Smooth muscle cell of the brain vasculature (primary cell): ENCODE data around the gene DEFB110.

Source experiments
- DNase-seq: peaks from one replicate; pipeline ENCODE4 v3.0.0-alpha.2; 2012; ENCODE audit warnings: low read depth, low spot score

DEFB110 gene

DNA sequence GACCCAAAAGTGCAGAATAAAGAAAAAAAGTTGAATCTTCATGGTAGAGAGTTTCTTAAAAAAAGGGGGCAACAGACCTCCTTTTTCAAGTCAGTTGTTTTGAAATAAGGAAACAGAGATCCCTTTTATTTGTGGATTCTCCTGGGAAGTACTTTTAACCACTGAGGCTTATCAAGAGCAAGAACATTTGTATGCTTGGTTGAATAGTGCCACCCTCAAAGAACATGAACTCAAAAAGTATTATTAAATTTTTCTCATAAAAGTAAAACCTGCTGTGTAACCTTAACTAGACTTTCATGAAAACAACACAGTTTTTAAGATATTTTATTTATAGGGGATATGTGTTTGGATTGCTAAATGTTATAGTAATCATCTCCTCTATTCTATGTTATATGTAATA, at the start of gene DEFB110:
Gene DEFB110 (minus strand): TSS at position 101 of the 400 bp plus-strand sequence. CDS start 59 bp downstream, at position 42.
- DNase-seq = no peak

- no peak for DNase-seq
These were observed 48.3 kb upstream of the DEFB110 start for GRCh38 chr6:50070101-50070500.

DNA sequence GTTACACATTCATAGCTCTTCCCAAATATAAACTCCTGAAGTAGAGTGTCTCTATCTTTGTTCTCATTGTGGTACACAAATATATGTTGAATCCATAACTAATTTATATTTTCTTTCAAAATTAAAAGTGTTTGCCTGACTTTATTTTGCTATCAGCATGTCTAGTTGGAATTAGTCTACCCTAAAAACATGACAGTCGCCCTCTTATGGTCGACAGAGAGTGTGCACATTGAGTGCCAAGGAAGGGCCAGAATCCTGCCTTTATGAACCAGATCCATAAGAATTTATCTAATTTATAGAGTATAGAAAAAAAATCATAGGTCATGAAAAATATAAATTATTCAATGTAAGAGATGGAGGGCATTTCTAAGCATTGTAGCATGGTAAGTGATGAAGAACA, 40.3 kb upstream of the DEFB110 start:
- no peak for DNase-seq

DNA sequence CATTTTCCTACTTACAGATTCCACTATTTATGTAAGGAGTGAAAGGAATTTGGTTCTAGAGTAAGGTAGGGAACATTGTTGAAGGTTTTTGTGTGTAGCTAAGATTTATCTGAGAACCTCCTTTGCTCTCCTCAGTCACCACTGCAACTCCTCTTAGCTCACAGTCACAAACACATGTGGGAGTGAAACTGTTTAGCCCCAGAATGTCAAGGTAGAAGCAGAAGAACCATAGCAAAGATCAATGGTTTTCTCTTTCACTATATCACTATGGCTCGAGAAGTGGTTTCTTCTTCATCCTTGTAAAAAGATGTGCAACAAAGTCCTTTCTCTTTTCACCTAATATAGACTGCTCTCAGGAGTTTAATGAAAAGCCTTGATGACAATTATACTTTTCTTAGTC, 34.4 kb upstream of the DEFB110 start:
- no peak for DNase-seq

GRCh38 chr6:50049829-50050228, 28.0 kb upstream of the DEFB110 start, which contains the start of gene DEFB112:
TSS of gene DEFB112 (minus strand) at chr6:50049929. CDS start at chr6:50049869, 60 bp downstream.
- no peak for DNase-seq

DNA sequence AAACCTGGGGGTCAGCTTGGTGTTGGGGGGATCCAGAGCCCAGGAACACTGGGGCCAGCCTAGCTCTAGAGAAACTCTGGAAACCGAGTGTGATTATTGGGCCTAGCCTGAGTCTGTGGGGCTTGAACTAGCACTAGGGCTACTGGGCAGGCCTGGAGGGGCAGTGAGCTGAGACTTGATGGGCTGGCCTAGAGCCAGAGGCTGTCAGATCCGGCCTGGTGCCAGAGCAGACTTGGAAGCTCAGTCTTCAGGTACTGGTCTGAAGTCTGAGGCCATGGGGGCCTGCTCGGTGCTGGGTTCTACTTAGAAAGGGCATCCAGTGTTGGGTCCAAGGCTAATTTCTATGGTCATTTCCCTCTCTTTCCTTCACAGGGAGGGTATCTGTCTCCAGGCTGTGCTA, 25.2 kb upstream of the DEFB110 start:
- no peak for DNase-seq

DNA sequence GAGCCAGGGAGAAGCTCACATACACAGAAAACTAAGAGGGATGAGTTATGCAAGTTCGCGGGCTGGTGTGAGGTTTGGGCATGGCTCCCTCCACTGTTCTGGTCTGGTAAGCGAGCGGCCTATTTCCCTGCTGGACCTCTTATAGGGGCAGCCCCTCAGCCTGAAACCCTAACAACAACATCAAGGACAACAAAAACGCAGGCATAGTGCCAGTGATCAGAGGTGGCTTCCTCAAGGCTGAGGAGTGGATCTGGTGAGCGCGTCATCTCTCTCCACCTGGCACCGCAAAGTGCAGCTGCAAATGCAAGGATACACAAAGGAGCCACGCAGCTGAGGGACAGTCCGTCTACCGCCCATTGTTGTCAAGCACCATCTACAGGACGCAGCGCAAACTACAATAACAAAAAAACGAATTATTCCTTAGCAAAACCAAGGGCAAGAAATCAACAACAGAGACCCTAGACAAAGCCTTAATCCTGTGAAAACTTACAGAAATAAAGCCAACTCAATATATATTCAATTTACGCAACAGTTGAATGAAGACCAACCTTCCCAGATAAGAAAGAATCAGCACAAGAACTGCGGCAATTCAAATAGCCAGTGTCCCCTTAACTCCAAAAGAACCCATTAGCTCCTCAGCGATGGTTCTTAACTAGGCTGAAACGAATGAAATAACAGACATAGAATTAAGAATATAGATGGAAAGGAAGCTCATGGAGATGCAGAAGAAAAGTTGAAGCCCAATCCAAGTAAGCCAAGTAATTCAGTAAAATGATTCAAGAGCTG, 9.2 kb upstream of the DEFB110 start:
- no peak for DNase-seq

- DNase-seq = no peak
These were observed 8.6 kb upstream of the DEFB110 start for GRCh38 chr6:50030350-50030749.

DNA sequence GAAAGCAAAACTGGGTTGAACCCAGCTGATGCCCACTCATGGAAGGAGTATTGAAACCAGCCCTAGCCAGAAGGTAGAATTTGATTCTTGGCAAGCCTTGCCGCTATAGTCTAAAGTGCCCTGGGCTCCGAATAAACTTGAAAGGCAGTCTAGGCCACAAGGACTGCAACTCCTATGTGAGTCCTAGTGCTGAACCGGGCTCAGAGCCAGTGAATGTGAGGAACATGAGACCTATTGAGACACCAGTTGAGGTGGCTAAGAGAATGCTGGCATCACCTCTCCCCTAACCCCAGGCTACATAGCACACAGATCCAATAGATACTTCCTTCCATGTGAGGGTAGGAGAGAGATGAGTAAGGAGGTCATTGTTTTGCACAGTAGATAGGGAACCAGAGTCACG, 3.5 kb upstream of the DEFB110 start:
- no peak for DNase-seq

DNA sequence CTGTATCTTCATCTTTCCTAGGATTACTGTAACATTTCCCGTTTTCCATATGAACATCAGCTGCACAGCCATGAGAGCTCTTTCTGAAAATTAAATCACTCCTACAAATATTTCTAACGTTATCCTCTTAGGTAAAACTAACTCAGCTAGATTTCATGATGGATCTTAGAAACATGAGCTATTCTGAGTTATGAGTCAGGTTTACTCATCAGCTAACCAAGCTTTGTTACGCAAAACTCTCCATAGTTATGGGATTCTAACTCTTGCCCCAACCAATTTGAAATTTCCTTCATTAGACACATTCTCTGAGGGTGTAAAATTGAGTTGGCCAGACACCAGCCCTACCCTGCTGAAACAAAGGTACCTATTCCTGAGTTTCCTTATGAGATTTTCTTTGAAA, 14.0 kb downstream of the DEFB110 start:
- DNase-seq = no peak

GRCh38 chr6:50003139-50003538, 18.7 kb downstream of the DEFB110 start:
- DNase-seq = no peak

GRCh38 chr6:49995278-49995677, 26.5 kb downstream of the DEFB110 start:
- no peak for DNase-seq

- no peak for DNase-seq
These were observed 32.9 kb downstream of the DEFB110 start for GRCh38 chr6:49988900-49989299.

- no peak for DNase-seq
These were observed 34.0 kb downstream of the DEFB110 start for GRCh38 chr6:49987749-49988148.

GRCh38 chr6:49986551-49986950, 35.2 kb downstream of the DEFB110 start:
- no peak for DNase-seq

DNA sequence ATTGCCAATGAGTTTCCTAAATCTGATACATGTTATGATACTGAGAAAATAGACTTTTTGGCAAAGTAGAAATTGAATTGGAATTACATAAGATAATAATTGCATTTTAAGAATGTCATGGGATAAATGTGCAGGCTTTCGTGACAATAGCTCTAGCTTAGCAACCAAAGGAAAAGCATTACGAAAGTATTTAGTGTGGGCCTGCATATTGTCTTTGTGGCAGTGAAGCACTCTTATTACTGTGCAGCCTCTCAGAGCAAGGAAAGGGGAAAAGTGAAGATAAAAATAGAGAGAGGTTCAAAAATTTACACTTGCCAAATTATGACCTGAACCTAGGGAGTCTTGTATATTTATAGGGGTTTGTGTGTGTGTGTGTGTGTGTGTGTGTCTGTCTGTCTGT, 39.7 kb downstream of the DEFB110 start:
- no peak for DNase-seq

DNA sequence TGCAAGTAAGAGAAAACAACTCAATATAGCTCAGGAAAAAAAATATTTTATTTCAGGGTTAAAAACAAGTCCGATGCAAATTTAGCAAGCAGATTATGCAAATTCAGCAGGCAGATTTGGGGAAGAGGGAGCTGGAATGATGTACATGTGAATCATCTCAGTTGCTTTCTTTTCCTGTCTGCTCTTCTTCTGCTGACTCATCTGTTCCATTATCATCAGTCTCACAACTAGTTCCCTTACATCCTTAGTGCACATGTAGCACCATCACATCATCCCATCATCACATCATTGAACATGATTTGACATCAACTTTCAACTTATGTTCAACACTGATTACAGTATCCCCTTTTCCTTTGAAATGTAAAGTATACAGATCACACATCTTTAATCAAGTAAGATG, 40.9 kb downstream of the DEFB110 start:
- no peak for DNase-seq

- no peak for DNase-seq
These were observed 42.2 kb downstream of the DEFB110 start for GRCh38 chr6:49979584-49979983.

GRCh38 chr6:49978332-49979226, 43.2 kb downstream of the DEFB110 start:
- DNase-seq = no peak

DNA sequence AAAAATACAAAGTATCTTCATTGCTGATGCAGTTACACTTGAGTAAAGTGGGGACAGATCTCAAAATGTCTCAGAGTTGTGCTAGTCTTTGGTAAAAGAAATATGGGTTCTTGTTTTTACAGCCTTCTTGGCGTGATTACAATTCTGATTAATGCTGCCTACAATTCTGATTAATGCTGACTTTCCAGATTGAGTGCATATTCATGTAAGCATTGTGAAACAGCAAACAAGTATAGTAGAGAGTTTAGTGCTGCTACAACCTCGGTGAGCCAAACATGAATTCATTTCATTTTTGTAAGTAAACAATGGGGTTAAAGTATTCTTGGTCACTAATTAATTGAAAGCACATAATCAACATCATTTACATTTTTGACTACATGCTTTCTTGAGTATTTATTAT, 52.2 kb downstream of the DEFB110 start, which contains the start of gene DEFB113:
Gene DEFB113 (minus strand): TSS at position 21 of the 400 bp plus-strand sequence. CDS start 0 bp downstream, at position 21.
- DNase-seq = no peak
